ENCODE results near the gene C10orf120. TPM values are rescaled to one million over a fixed set of nuclear protein-coding genes. Genes with fewer than 3 reads are reported as not detected.

C10orf120 gene
- total and polyA plus RNA-seq, 2 donors (not counting 1 experiment from before 2014, with no cell fraction given): not detected

- Histone ChIP-seq H3K27ac (ENCODE audit: insufficient read depth, low read length) (no peak overlapping the region), H3K4me2 (ENCODE audit: extremely low read depth, insufficient read depth, low read length) (no peak overlapping the region), H3K27me3 (ENCODE audit: control insufficient read depth, insufficient read depth, low read length) (no peaks in the 10 kb centered on the region), H3K4me3 (replicated peaks in 1 of 4; ENCODE audit: control extremely low read depth in 1 of 4, insufficient read depth in 1 of 4, low read depth in 3 of 4, low read length in 4 of 4) (no peak overlapping the region), H3K9me3 (ENCODE audit: control insufficient read depth, insufficient read depth, low read depth, low read length) (no peaks in the 10 kb centered on the region), H3K36me3 (ENCODE audit: control insufficient read depth, insufficient read depth, low read length) (no peaks in the 10 kb centered on the region), H3K4me1 (ENCODE audit: control insufficient read depth, extremely low read depth, insufficient read depth, low read length) (no peaks in the 10 kb centered on the region), H2AFZ (ENCODE audit: low read length) (no peak overlapping the region), H4K20me1 (ENCODE audit: control insufficient read depth, extremely low read depth, insufficient read depth, low read length) (no peaks in the 10 kb centered on the region), H3K9ac (ENCODE audit: insufficient read depth, low read length) (no peak overlapping the region), H3K79me2 (ENCODE audit: control insufficient read depth, insufficient read depth, low read length) (no peaks in the 10 kb centered on the region)
- no peak for TF ChIP-seq EZH2 (IDR thresholded peaks at IDR 0.05; ENCODE audit: low read length, missing control alignments)
- TF ChIP-seq CTCF (conservative IDR thresholded peaks at IDR 0.05 in 1 of 2, IDR thresholded peaks at IDR 0.05 in 1 of 2; ENCODE audit: low read depth in 1 of 2, low read length in 2 of 2): no peak
- DNase-seq (ENCODE audit: low read depth in 2 of 2): no peak
These were observed 44.6 kb upstream of the C10orf120 start for GRCh38 chr10:122744257-122744656.

- no peak overlapping the region for H3K4me2 ChIP-seq (ENCODE audit: extremely low read depth, insufficient read depth, low read length)
- no peaks in the 10 kb centered on the region for H3K27me3 ChIP-seq (ENCODE audit: control insufficient read depth, insufficient read depth, low read length)
- no peak overlapping the region for H3K9ac ChIP-seq (ENCODE audit: insufficient read depth, low read length)
- no peaks in the 10 kb centered on the region for H3K9me3 ChIP-seq (ENCODE audit: control insufficient read depth, insufficient read depth, low read depth, low read length)
- no peak overlapping the region for H3K4me3 ChIP-seq (replicated peaks in 1 of 4; ENCODE audit: control extremely low read depth in 1 of 4, insufficient read depth in 1 of 4, low read depth in 3 of 4, low read length in 4 of 4)
- H4K20me1 ChIP-seq (ENCODE audit: control insufficient read depth, extremely low read depth, insufficient read depth, low read length): no peaks in the 10 kb centered on the region
- no peaks in the 10 kb centered on the region for H3K79me2 ChIP-seq (ENCODE audit: control insufficient read depth, insufficient read depth, low read length)
- H3K27ac ChIP-seq (ENCODE audit: insufficient read depth, low read length): no peak overlapping the region
- TF ChIP-seq CTCF (conservative IDR thresholded peaks at IDR 0.05 in 1 of 2, IDR thresholded peaks at IDR 0.05 in 1 of 2; ENCODE audit: low read depth in 1 of 2, low read length in 2 of 2) (no peak), EZH2 (IDR thresholded peaks at IDR 0.05; ENCODE audit: low read length, missing control alignments) (no peak)
- H2AFZ ChIP-seq (ENCODE audit: low read length): no peak overlapping the region
- no peaks in the 10 kb centered on the region for H3K36me3 ChIP-seq (ENCODE audit: control insufficient read depth, insufficient read depth, low read length)
- H3K4me1 ChIP-seq (ENCODE audit: control insufficient read depth, extremely low read depth, insufficient read depth, low read length): no peaks in the 10 kb centered on the region
- no peak for DNase-seq (ENCODE audit: low read depth in 2 of 2)
These were observed 41.0 kb upstream of the C10orf120 start for GRCh38 chr10:122740640-122741039.

- H2AFZ ChIP-seq (ENCODE audit: low read length): no peak overlapping the region
- no peak overlapping the region for H3K4me2 ChIP-seq (ENCODE audit: extremely low read depth, insufficient read depth, low read length)
- TF ChIP-seq CTCF (conservative IDR thresholded peaks at IDR 0.05 in 1 of 2, IDR thresholded peaks at IDR 0.05 in 1 of 2; ENCODE audit: low read depth in 1 of 2, low read length in 2 of 2) (no peak), EZH2 (IDR thresholded peaks at IDR 0.05; ENCODE audit: low read length, missing control alignments) (no peak)
- no peak for DNase-seq (ENCODE audit: low read depth in 2 of 2)
- no peaks in the 10 kb centered on the region for H3K9me3 ChIP-seq (ENCODE audit: control insufficient read depth, insufficient read depth, low read depth, low read length)
- no peak overlapping the region for H3K27ac ChIP-seq (ENCODE audit: insufficient read depth, low read length)
- H3K36me3 ChIP-seq (ENCODE audit: control insufficient read depth, insufficient read depth, low read length): no peaks in the 10 kb centered on the region
- H3K4me1 ChIP-seq (ENCODE audit: control insufficient read depth, extremely low read depth, insufficient read depth, low read length): no peaks in the 10 kb centered on the region
- no peaks in the 10 kb centered on the region for H4K20me1 ChIP-seq (ENCODE audit: control insufficient read depth, extremely low read depth, insufficient read depth, low read length)
- H3K27me3 ChIP-seq (ENCODE audit: control insufficient read depth, insufficient read depth, low read length): no peaks in the 10 kb centered on the region
- no peaks in the 10 kb centered on the region for H3K79me2 ChIP-seq (ENCODE audit: control insufficient read depth, insufficient read depth, low read length)
- no peak overlapping the region for H3K9ac ChIP-seq (ENCODE audit: insufficient read depth, low read length)
- H3K4me3 ChIP-seq (replicated peaks in 1 of 4; ENCODE audit: control extremely low read depth in 1 of 4, insufficient read depth in 1 of 4, low read depth in 3 of 4, low read length in 4 of 4): no peak overlapping the region
These were observed 38.4 kb upstream of the C10orf120 start for GRCh38 chr10:122738031-122738430.

All from fibroblast of lung (primary cell).